Upper lobe of left lung (tissue), 4 donors: ENCODE data around the gene B9D1.

Experiments
- CTCF ChIP-seq, 6 experiments: fragments of 450-650 bp in 4 of 6; fragments of 200-600 bp in 2 of 6; sonication (generic) in 2 of 6; IDR thresholded peaks; one replicate each; pipeline ENCODE4 v1.5.1; 2016 to 2019; ENCODE audit warnings: antibody characterized with exemption in 6 of 6
- EP300 ChIP-seq, 4 donors: sonication (generic); formaldehyde crosslinking; IDR thresholded peaks; one replicate each; pipeline ENCODE4 v1.5.1; 2017; ENCODE audit warnings: antibody characterized with exemption in 4 of 4, control low read depth in 2 of 4
- POLR2AphosphoS5 ChIP-seq, 2 donors: sonication (generic); formaldehyde crosslinking; IDR thresholded peaks; one replicate each; pipeline ENCODE4 v1.5.1; 2017; ENCODE audit warnings: antibody characterized with exemption in 2 of 2

GRCh38 chr17:19386051-19386929 is 23.8 kb upstream of the B9D1 start:
- TF ChIP-seq CTCF (IDR thresholded peaks at IDR 0.05) (no peak), POLR2AphosphoS5 (IDR thresholded peaks at IDR 0.05) (peak; percentile 32 to 60), EP300 (IDR thresholded peaks at IDR 0.05) (no peak)
